ENCODE results near the gene GART. TPM values are rescaled to one million over a fixed set of nuclear protein-coding genes. Genes with fewer than 3 reads are reported as not detected.

The GART gene
- total and polyA plus RNA-seq, 2 of the 4 experiments (the other 2 are of a cell fraction): 29.9 to 73.8 TPM

- peak; percentile 41; the same call in 1 of the 2 replicates for TF ChIP-seq USF2 (IDR thresholded peaks at IDR 0.05; ENCODE audit: low read depth, low read length)
Observed at GRCh38 chr21:33542640-33543504, 955 bp upstream of the GART start, which contains the start of gene SON (continued).

- peak overlapping the region; percentile 94 for H2AK9ac ChIP-seq (replicated peaks; ENCODE audit: low read depth, low read length, poor library complexity)
- no peaks in the 10 kb centered on the region for H3K27me3 ChIP-seq (ENCODE audit: control insufficient read depth, insufficient read depth, low read length)
- no peaks in the 10 kb centered on the region for H3K4me1 ChIP-seq (ENCODE audit: control insufficient read depth, insufficient read depth, low read length)
- H3K4ac ChIP-seq (ENCODE audit: low read depth, low read length): peak overlapping the region; percentile 71
- H2AFZ ChIP-seq (replicated peaks; ENCODE audit: low read length, poor library complexity): peak overlapping the region; percentile 69
- H2BK5ac ChIP-seq (ENCODE audit: low read depth, low read length, poor library complexity, severe bottlenecking): peak overlapping the region; percentile 74
- 78% methylated on average over 6 of the region's 19 CpGs; no CpG with 5 or more reads in 1 of the 2 experiments for WGBS, 2 experiments (ENCODE audit: extremely low coverage in 2 of 2, insufficient read length in 1 of 2)
- peak overlapping the region; percentile 95 for H3K4me2 ChIP-seq (ENCODE audit: low read depth, low read length)
- H2BK120ac ChIP-seq (ENCODE audit: low read depth, low read length): no peak overlapping the region
- peak overlapping the region; percentile 59; the same call in 1 of the 2 replicates for H2AK5ac ChIP-seq (ENCODE audit: low read depth, low read length)
- intact Hi-C loops (cut with micrococcal nuclease): no loop called here
- H4K91ac ChIP-seq (ENCODE audit: insufficient read depth, low read depth, low read length): peak overlapping the region; percentile 63; the same call in 1 of the 2 replicates
- peak overlapping the region; percentile 56 for H3K27ac ChIP-seq (ENCODE audit: insufficient read depth, low read length)
- peak; percentile 50 for TF ChIP-seq CEBPB (IDR thresholded peaks at IDR 0.05; ENCODE audit: low read depth, low read length)
- no peak for TF ChIP-seq CHD1 (IDR thresholded peaks at IDR 0.05; ENCODE audit: low read depth, low read length)
- DNase-seq (peak; percentile 39), ATAC-seq (ENCODE audit: low read depth) (no peak)
- H3K9me1 ChIP-seq (ENCODE audit: insufficient read depth, low read length): no peaks in the 10 kb centered on the region
- peak overlapping the region; percentile 85 for H3K23ac ChIP-seq (ENCODE audit: low read depth, low read length)
- H3K79me1 ChIP-seq (ENCODE audit: low read depth in 1 of 2, low read length in 2 of 2): peaks cover 5 to 40% of the 10 kb centered on the region in 2 experiments; a peak in 3 of 4 replicates
- peak overlapping the region; percentile 70 for H3K4me3 ChIP-seq (ENCODE audit: insufficient read depth, low read depth, low read length)
- H3K36me3 ChIP-seq (ENCODE audit: control insufficient read depth, insufficient read depth, low read length): peaks cover 11% of the 10 kb centered on the region
- in situ Hi-C loops (cut with MboI; ENCODE audit: low sequenced_read_pairs): no loop called here
- BruUV-seq (replicated peaks): no TSS peak
- H4K5ac ChIP-seq (ENCODE audit: low read depth, low read length): peak overlapping the region; percentile 31; the same call in 1 of the 2 replicates
- H3K56ac ChIP-seq (ENCODE audit: extremely low read depth, insufficient read depth, low read length): peak overlapping the region; percentile 89
- dilution Hi-C loops (cut with HindIII; ENCODE audit: low sequenced_read_pairs, unreplicated experiment): no loop called here
- H3K14ac ChIP-seq (replicated peaks; ENCODE audit: low read depth, low read length): peak overlapping the region; percentile 85; the same call in 1 of the 2 replicates
- H2BK20ac ChIP-seq (ENCODE audit: low read depth, low read length): no peak overlapping the region
- peak overlapping the region; percentile 82 for H3K9ac ChIP-seq (ENCODE audit: low read depth, low read length)
- no peak overlapping the region for H2BK15ac ChIP-seq (ENCODE audit: low read depth, low read length)
- ChIA-PET POLR2A (ENCODE audit: unreplicated experiment) (no interaction called here), CTCF (interaction anchor here (0.6 kb wide), 1 partner anchor 154 kb away, joined by 5 read pairs; no protein-coding TSS in a partner anchor)
- H3K9me3 ChIP-seq (ENCODE audit: control insufficient read depth, insufficient read depth, low read length): no peaks in the 10 kb centered on the region
- H3K18ac ChIP-seq (ENCODE audit: low read depth, low read length): no peak overlapping the region
- peaks cover 33% of the 10 kb centered on the region for H4K20me1 ChIP-seq (ENCODE audit: insufficient read depth, low read length)
- peak overlapping the region; percentile 87 to 89 for H4K8ac ChIP-seq (ENCODE audit: low read depth in 2 of 2, low read length in 2 of 2)
Observed at GRCh38 chr21:33541105-33541711, 709 bp downstream of the GART start.

Measured in IMR-90 (cell line).